SK-N-SH (cell line): ENCODE data around the gene CCDC88C. TPM values are rescaled to one million over a fixed set of nuclear protein-coding genes. Genes with fewer than 3 reads are reported as not detected.

Source experiments
- CTCF ChIA-PET: fragments of 300-600, 350-600 bp; formaldehyde crosslinking; extraction: SDS; loops from one replicate; lab custom pipeline; 2021; lab: Yijun Ruan, JAX
- POLR2A ChIA-PET: fragments of 350-600 bp; sonication (Branson Sonifier 250); formaldehyde crosslinking; extraction: SDS; loops from one replicate; lab custom pipeline; 2020; ENCODE audit warnings: antibody characterized with exemption, inconsistent platforms; lab: Yijun Ruan, JAX
- DNase-seq: peaks from one replicate; pipeline ENCODE4 v3.0.0; 2012
- H2AFZ ChIP-seq: fragments of 200-600 bp; sonication (generic); 2 replicates; pipeline ENCODE4 v1.8.1; 2016; ENCODE audit warnings: antibody characterized with exemption, mild to moderate bottlenecking, low read depth
- H3F3A ChIP-seq: fragments of 200-600 bp; sonication (generic); replicated peaks from 2 replicates; pipeline ENCODE3; 2016; ENCODE audit warnings: antibody characterized with exemption, mild to moderate bottlenecking; ENCODE audit not compliant: insufficient read depth
- H3K27ac ChIP-seq, 2 experiments: fragments of 200-500 bp in 1 of 2; fragments of 200-600 bp in 1 of 2; sonication (Bioruptor generic) in 1 of 2; sonication (generic), shearing (Covaris generic) in 1 of 2; 2 replicates each; pipeline versions ENCODE4 v1.5.1 to v1.6.1; 2014 to 2016; ENCODE audit warnings: low read depth in 2 of 2, inconsistent platforms in 1 of 2, low read length in 1 of 2, mild to moderate bottlenecking in 1 of 2, mixed read lengths in 1 of 2
- H3K27me3 ChIP-seq: fragments of 200-600 bp; sonication (generic), shearing (Covaris generic); 2 replicates; pipeline ENCODE4 v1.6.1; 2016; ENCODE audit warnings: mixed run types; ENCODE audit not compliant: insufficient read depth
- H3K36me3 ChIP-seq, 2 experiments: fragments of 200-500 bp in 1 of 2; fragments of 200-600 bp in 1 of 2; sonication (Bioruptor generic) in 1 of 2; sonication (generic) in 1 of 2; replicated peaks in 1 of 2; 2 replicates each; pipeline versions ENCODE3 to v1.5.1; 2014 to 2016; ENCODE audit warnings: low read length in 1 of 2, mild to moderate bottlenecking in 1 of 2; ENCODE audit not compliant: insufficient read depth in 2 of 2, control insufficient read depth in 1 of 2
- H3K4me1 ChIP-seq, 2 experiments: fragments of 200-500 bp in 1 of 2; fragments of 200-600 bp in 1 of 2; sonication (Bioruptor generic) in 1 of 2; sonication (generic), shearing (Covaris generic) in 1 of 2; 2 replicates each; pipeline versions ENCODE4 v1.5.1 to v1.6.1; 2014 to 2016; ENCODE audit warnings: low read depth in 1 of 2, low read length in 1 of 2, mixed run types in 1 of 2; ENCODE audit not compliant: insufficient read depth in 2 of 2, control insufficient read depth in 1 of 2
- H3K4me2 ChIP-seq: fragments of 200-600 bp; sonication (generic), shearing (Covaris generic); 2 replicates; pipeline ENCODE4 v1.6.1; 2017; ENCODE audit warnings: mixed run types
- H3K4me3 ChIP-seq, 2 experiments: fragments of 200-500 bp in 1 of 2; fragments of 200-600 bp in 1 of 2; sonication (Bioruptor generic) in 1 of 2; sonication (generic), shearing (Covaris generic) in 1 of 2; 2 replicates each; pipeline versions ENCODE4 v1.5.1 to v1.8.1; 2014 to 2016; ENCODE audit warnings: low read depth in 2 of 2, inconsistent platforms in 1 of 2, low read length in 1 of 2, mild to moderate bottlenecking in 1 of 2, mixed read lengths in 1 of 2, moderate library complexity in 1 of 2
- H3K79me2 ChIP-seq: fragments of 200-600 bp; sonication (generic); 2 replicates; pipeline ENCODE4 v1.8.1; 2017; ENCODE audit warnings: mild to moderate bottlenecking; ENCODE audit not compliant: insufficient read depth
- H3K9ac ChIP-seq: fragments of 200-600 bp; sonication (generic); 2 replicates; pipeline ENCODE4 v1.6.1; 2017; ENCODE audit warnings: mixed run types
- H3K9me2 ChIP-seq: fragments of 200-600 bp; sonication (generic); 2 replicates; pipeline ENCODE4 v1.6.1; 2017; ENCODE audit warnings: mixed run types
- H3K9me3 ChIP-seq: fragments of 200-600 bp; sonication (generic); 2 replicates; pipeline ENCODE4 v1.6.1; 2017; ENCODE audit warnings: mixed run types, mild to moderate bottlenecking, moderate library complexity
- H4K20me1 ChIP-seq: fragments of 200-600 bp; sonication (generic); 2 replicates; pipeline ENCODE4 v1.6.1; 2017; ENCODE audit warnings: mild to moderate bottlenecking, mixed run types; ENCODE audit not compliant: insufficient read depth
- CHD2 ChIP-seq: fragments of 150-350 bp; IDR thresholded peaks from 2 replicates; pipeline ENCODE4 v1.6.1; 2018; ENCODE audit warnings: low read length; ENCODE audit not compliant: partially characterized antibody
- EP300 ChIP-seq, 2 experiments: IDR thresholded peaks; 2 replicates each; pipeline versions ENCODE4 v1.4.0 to v1.6.1; 2012; ENCODE audit warnings: borderline replicate concordance in 1 of 2, low read depth in 1 of 2, low read length in 1 of 2
- FOXJ3 ChIP-seq: sonication (generic); formaldehyde crosslinking; IDR thresholded peaks from 2 replicates; pipeline ENCODE4 v1.5.1; 2020; ENCODE audit warnings: mild to moderate bottlenecking, missing genetic modification reagents
- IRF3 ChIP-seq: fragments of 150-350 bp; IDR thresholded peaks from 2 replicates; pipeline ENCODE4 v1.6.1; 2016; ENCODE audit warnings: mild to moderate bottlenecking, low read depth, low read length
- MEF2A ChIP-seq: IDR thresholded peaks from 2 replicates; pipeline ENCODE4 v1.4.0; 2012; ENCODE audit warnings: low read depth, borderline replicate concordance
- MXI1 ChIP-seq: IDR thresholded peaks from 2 replicates; pipeline ENCODE4 v1.6.1; 2012; ENCODE audit warnings: mild to moderate bottlenecking, low read depth, low read length, improper control_type of control experiment
- NRF1 ChIP-seq: IDR thresholded peaks from 2 replicates; pipeline ENCODE4 v1.6.1; 2012; ENCODE audit warnings: low read depth, mild to moderate bottlenecking, low read length
- PBX3 ChIP-seq: IDR thresholded peaks from 2 replicates; pipeline ENCODE4; 2012
- POLR2AphosphoS5 ChIP-seq: IDR thresholded peaks from 2 replicates; pipeline ENCODE4 v1.6.1; 2012; ENCODE audit warnings: low read depth, low read length
- RAD21 ChIP-seq: IDR thresholded peaks from 2 replicates; pipeline ENCODE4 v1.6.1; 2012; ENCODE audit warnings: mild to moderate bottlenecking, low read length
- RCOR1 ChIP-seq: fragments of 150-350 bp; IDR thresholded peaks from 2 replicates; pipeline ENCODE4 v1.6.1; 2017; ENCODE audit warnings: antibody characterized with exemption, low read length
- REST ChIP-seq: IDR thresholded peaks from 2 replicates; pipeline ENCODE4 v1.6.1; 2012; ENCODE audit warnings: mild to moderate bottlenecking, low read depth, low read length, moderate library complexity
- TAF1 ChIP-seq: IDR thresholded peaks from 2 replicates; pipeline ENCODE4 v1.6.1; 2012; ENCODE audit warnings: low read depth, mild to moderate bottlenecking, low read length, moderate library complexity, borderline replicate concordance
- YY1 ChIP-seq: IDR thresholded peaks from 2 replicates; pipeline ENCODE4 v1.4.0; 2012; ENCODE audit warnings: low read depth, mild to moderate bottlenecking
- ZBTB33 ChIP-seq: IDR thresholded peaks from 2 replicates; pipeline ENCODE4 v1.4.0; 2012; ENCODE audit warnings: low read depth, borderline replicate concordance
- WGBS: methylation state at CpG from one replicate; pipeline ENCODE4 v1.1.6; 2017; ENCODE audit warnings: low lambda C conversion rate; 5-methylcytosine and 5-hydroxymethylcytosine counted together
- polyA plus RNA-seq, 3 experiments: library from polyadenylated mRNA; depleted of rRNA; stranded (reverse); fragments of >200 nt; gene quantifications; 2 replicates each; pipeline ENCODE4 v1.2.3, GENCODE V29; 2012

Gene CCDC88C
- polyA plus RNA-seq, 1 of the 3 experiments (the other 2 are of a cell fraction) = 0.39 TPM

GRCh38 chr14:91333650-91334039, 84.0 kb downstream of the CCDC88C start:
- Histone ChIP-seq H3K36me3 (no peaks in the 10 kb centered on the region), H3K9me2 (no peaks in the 10 kb centered on the region), H3K9ac (no peak overlapping the region), H2AFZ (no peak overlapping the region), H4K20me1 (no peaks in the 10 kb centered on the region), H3K79me2 (no peaks in the 10 kb centered on the region), H3K4me3 (no peak overlapping the region), H3K9me3 (no peaks in the 10 kb centered on the region), H3K4me2 (no peak overlapping the region), H3F3A (no peaks in the 10 kb centered on the region), H3K27ac (no peak overlapping the region), H3K4me1 (peaks cover 0 to 12% of the 10 kb centered on the region in 2 experiments; a peak in 1 of 4 replicates), H3K27me3 (no peaks in the 10 kb centered on the region)
- WGBS = 80% methylated on average over 3 of the region's 3 CpGs
- TF ChIP-seq ZBTB33 (no peak), RCOR1 (no peak), POLR2AphosphoS5 (no peak), RAD21 (no peak), MXI1 (no peak)
- no peak for DNase-seq
- POLR2A ChIA-PET = no interaction called here
- CTCF ChIA-PET = interaction anchor here (2.9 kb wide), 1 partner anchor 10 kb away, joined by 10 read pairs; no protein-coding TSS in a partner anchor

GRCh38 chr14:91332986-91333649, 84.5 kb downstream of the CCDC88C start:
- Histone ChIP-seq H3K4me3 (no peak overlapping the region), H3K4me2 (no peak overlapping the region), H3K4me1 (peaks cover 0 to 12% of the 10 kb centered on the region in 2 experiments; a peak in 1 of 4 replicates), H3K27me3 (no peaks in the 10 kb centered on the region), H2AFZ (no peak overlapping the region), H3F3A (no peaks in the 10 kb centered on the region), H3K27ac (no peak overlapping the region), H3K9me3 (no peaks in the 10 kb centered on the region), H3K9me2 (no peaks in the 10 kb centered on the region), H3K79me2 (no peaks in the 10 kb centered on the region), H3K36me3 (no peaks in the 10 kb centered on the region), H4K20me1 (no peaks in the 10 kb centered on the region), H3K9ac (no peak overlapping the region)
- no peak for DNase-seq
- 77% methylated on average over 17 of the region's 17 CpGs for WGBS
- CTCF ChIA-PET = interaction anchor here (1.2 to 2.9 kb wide), 2 partner anchors 9 to 10 kb away, joined by 3 to 10 read pairs; no protein-coding TSS in a partner anchor
- POLR2A ChIA-PET = no interaction called here
- TF ChIP-seq IRF3 = no peak
- no peak for TF ChIP-seq MEF2A
- TF ChIP-seq POLR2AphosphoS5 = no peak
- no peak for TF ChIP-seq MXI1
- no peak for TF ChIP-seq REST
- TF ChIP-seq PBX3 = no peak
- TF ChIP-seq ZBTB33 = no peak
- no peak for TF ChIP-seq RCOR1
- no peak for TF ChIP-seq CHD2
- no peak for TF ChIP-seq RAD21
- no peak for TF ChIP-seq EP300 (IDR thresholded peaks at IDR 0.05; ENCODE audit: borderline replicate concordance in 1 of 2, low read depth in 1 of 2, low read length in 1 of 2)
- no peak for TF ChIP-seq YY1
- TF ChIP-seq NRF1 = no peak
- TF ChIP-seq TAF1 = no peak
- TF ChIP-seq FOXJ3 = no peak
